MCF 10A (cell line): Measurements from ENCODE around the gene TOMM7. TPM values are rescaled to one million over a fixed set of nuclear protein-coding genes. Genes with fewer than 3 reads are reported as not detected.
A peak's percentile ranks its signal among the peaks of the same experiment; 100 is the strongest.
"Not testable (repeated sequence)": the region's sequence is repeated elsewhere in the genome, so short reads cannot be mapped to it uniquely, and the experiment has no call there.

Source experiments
- BruUV-seq: library from RNA; stranded (reverse); fragments of 400-500 nt; replicated peaks from 2 replicates; lab custom pipeline; 2021; lab: Mats Ljungman, UMichigan
- CTCF ChIA-PET: fragments of 300-600 bp; sonication (Branson Sonifier 250); formaldehyde crosslinking; extraction: SDS; loops from one replicate; lab custom pipeline; 2021; ENCODE audit warnings: antibody characterized with exemption, inconsistent platforms; lab: Yijun Ruan, JAX
- POLR2A ChIA-PET: fragments of 300-600, 350-650 bp; sonication (Branson Sonifier 250); formaldehyde crosslinking; extraction: SDS; loops from one replicate; lab custom pipeline; 2020; ENCODE audit warnings: antibody characterized with exemption, inconsistent platforms; lab: Yijun Ruan, JAX
- DNase-seq: peaks from one replicate; pipeline ENCODE4 v3.0.0-alpha.2; 2018; ENCODE audit not compliant: unreplicated experiment
- H3K27ac Mint-ChIP-seq: one replicate; pipeline ENCODE4 v1.8.0; 2022; ENCODE audit warnings: mild to moderate bottlenecking, low read depth, mixed read lengths; ENCODE audit not compliant: unreplicated experiment
- H3K27me3 Mint-ChIP-seq: one replicate; pipeline ENCODE4 v1.8.0; 2022; ENCODE audit warnings: mixed read lengths; ENCODE audit not compliant: insufficient read depth, unreplicated experiment
- H3K36me3 Mint-ChIP-seq: one replicate; pipeline ENCODE4 v1.8.0; 2022; ENCODE audit warnings: mild to moderate bottlenecking, moderate library complexity, mixed read lengths; ENCODE audit not compliant: insufficient read depth, unreplicated experiment
- H3K4me1 Mint-ChIP-seq: one replicate; pipeline ENCODE4 v1.8.0; 2022; ENCODE audit warnings: mixed read lengths; ENCODE audit not compliant: insufficient read depth, unreplicated experiment
- H3K4me3 Mint-ChIP-seq: one replicate; pipeline ENCODE4 v1.8.0; 2022; ENCODE audit warnings: mild to moderate bottlenecking, moderate library complexity, mixed read lengths; ENCODE audit not compliant: unreplicated experiment
- H3K9me3 Mint-ChIP-seq: one replicate; pipeline ENCODE4 v1.8.0; 2022; ENCODE audit warnings: mixed read lengths; ENCODE audit not compliant: unreplicated experiment
- intact Hi-C: fragments of 100-400 bp; cut with micrococcal nuclease; formaldehyde crosslinking; loops from 2 replicates; pipeline ENCODE4 v1.14.1; 2022
- total RNA-seq: library from RNA; stranded (reverse); gene quantifications from 2 replicates; pipeline ENCODE4 v1.2.3, GENCODE V29; 2022
- TF ChIP-seq, protein P1 (sequence below): fragments of 200-600 bp; IDR thresholded peaks from one replicate; pipeline ENCODE4 v1.8.0; 2022; ENCODE audit warnings: antibody characterized with exemption, mild to moderate bottlenecking; ENCODE audit not compliant: unreplicated experiment

TOMM7 gene
- total RNA-seq, 1 experiment from 2014 or later = 376 TPM

DNA sequence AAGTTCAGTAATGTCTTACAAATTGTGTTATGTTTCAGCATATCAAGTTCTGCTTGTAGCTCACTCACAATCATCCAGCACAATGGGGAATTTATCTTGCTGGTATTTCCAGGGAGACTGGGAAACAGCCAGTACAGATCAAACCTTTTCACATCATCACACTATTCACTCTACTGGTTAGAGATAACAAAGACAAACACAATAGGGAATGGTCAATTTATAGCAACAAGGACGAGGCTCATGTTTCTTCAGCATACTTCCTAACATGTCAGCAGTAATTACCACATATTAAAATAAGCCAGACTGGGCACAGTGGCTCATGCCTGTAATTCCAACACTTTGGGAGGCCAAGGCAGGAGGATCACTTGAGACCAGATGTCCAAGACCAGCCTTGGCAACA lies 38.3 kb downstream of the TOMM7 start:
- no peak for DNase-seq
- H3K27ac Mint-ChIP-seq = no peak overlapping the region
- peaks cover 9% of the 10 kb centered on the region for H3K4me1 Mint-ChIP-seq
- TF ChIP-seq, protein P1, sequence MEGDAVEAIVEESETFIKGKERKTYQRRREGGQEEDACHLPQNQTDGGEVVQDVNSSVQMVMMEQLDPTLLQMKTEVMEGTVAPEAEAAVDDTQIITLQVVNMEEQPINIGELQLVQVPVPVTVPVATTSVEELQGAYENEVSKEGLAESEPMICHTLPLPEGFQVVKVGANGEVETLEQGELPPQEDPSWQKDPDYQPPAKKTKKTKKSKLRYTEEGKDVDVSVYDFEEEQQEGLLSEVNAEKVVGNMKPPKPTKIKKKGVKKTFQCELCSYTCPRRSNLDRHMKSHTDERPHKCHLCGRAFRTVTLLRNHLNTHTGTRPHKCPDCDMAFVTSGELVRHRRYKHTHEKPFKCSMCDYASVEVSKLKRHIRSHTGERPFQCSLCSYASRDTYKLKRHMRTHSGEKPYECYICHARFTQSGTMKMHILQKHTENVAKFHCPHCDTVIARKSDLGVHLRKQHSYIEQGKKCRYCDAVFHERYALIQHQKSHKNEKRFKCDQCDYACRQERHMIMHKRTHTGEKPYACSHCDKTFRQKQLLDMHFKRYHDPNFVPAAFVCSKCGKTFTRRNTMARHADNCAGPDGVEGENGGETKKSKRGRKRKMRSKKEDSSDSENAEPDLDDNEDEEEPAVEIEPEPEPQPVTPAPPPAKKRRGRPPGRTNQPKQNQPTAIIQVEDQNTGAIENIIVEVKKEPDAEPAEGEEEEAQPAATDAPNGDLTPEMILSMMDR = no peak
- intact Hi-C loops = loop anchor here (5.0 kb wide), 1 partner anchor 57 kb away; the partner anchor contains the start of gene IL6
- H3K27me3 Mint-ChIP-seq = no peaks in the 10 kb centered on the region
- ChIA-PET POLR2A (no interaction called here), CTCF (interaction anchor here (0.8 to 1.6 kb wide), 4 partner anchors 8 to 682 kb away, joined by 3 to 5 read pairs (median 5); no protein-coding TSS in a partner anchor)
- no peaks in the 10 kb centered on the region for H3K36me3 Mint-ChIP-seq
- H3K9me3 Mint-ChIP-seq = no peaks in the 10 kb centered on the region
- BruUV-seq = no TSS peak
- H3K4me3 Mint-ChIP-seq = no peak overlapping the region

DNA sequence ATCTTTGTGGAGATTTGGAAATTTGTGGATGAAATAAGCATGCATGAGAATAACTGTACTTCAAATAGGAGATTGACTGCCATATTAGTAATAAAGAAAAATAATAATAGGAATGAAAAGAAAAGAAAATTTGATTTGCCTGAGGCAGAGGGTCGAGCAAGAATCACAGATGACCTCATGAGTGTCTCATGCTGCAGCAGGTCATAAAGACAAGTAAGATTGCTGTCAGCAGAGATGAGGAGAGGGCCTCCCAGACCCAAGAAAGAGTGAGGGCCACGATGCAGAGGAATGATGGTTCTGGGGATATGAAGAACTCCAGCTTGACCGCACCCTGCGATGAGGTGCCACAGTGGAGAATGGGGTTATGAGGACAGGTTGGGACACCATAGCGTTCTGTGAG lies 39.2 kb downstream of the TOMM7 start:
- Mint-ChIP-seq H3K27ac (no peak overlapping the region), H3K4me1 (peaks cover 9% of the 10 kb centered on the region), H3K9me3 (no peaks in the 10 kb centered on the region), H3K27me3 (no peaks in the 10 kb centered on the region), H3K4me3 (no peak overlapping the region), H3K36me3 (no peaks in the 10 kb centered on the region)
- BruUV-seq = no TSS peak
- ChIA-PET POLR2A (no interaction called here), CTCF (interaction anchor here (0.6 to 2.4 kb wide), 10 partner anchors 9 to 440 kb away, joined by 3 to 16 read pairs (median 4); partner anchors contain the start of gene IL6)
- TF ChIP-seq, protein P1 = no peak
- DNase-seq = no peak
- intact Hi-C loops = loop anchor here (5.0 kb wide), 1 partner anchor 56 kb away; the partner anchor contains the start of gene IL6

DNA sequence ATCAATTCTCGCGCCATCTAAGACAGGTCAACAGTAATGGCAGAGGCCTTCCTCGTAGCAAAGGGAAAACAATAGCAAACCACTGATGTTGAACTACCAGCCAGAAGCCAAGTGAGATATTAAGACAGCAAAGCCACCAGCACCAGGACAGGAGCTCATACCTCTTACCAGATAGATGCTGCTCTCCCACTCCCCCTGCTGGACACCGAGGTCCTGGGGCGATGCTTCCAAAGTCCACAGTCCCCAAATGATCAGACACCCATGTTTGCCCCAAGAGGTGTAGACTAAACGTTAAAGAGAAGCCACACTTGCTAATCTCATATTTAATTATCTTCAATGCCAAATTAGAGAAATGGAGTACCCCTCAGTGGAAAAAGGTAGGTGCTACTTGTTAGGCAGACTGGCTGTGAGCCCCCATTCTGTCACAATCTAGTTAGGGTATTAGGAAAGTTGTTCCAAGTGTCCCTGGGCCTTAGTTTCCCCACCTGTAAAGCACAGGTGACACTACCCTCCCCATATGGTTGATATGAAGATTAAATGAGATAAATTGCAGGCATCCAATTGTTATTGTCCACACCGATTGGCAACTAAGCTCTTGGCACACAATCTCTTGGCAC lies 39.9 kb downstream of the TOMM7 start:
- Mint-ChIP-seq H3K9me3 (no peaks in the 10 kb centered on the region), H3K27me3 (no peaks in the 10 kb centered on the region), H3K36me3 (no peaks in the 10 kb centered on the region), H3K4me1 (peaks cover 9% of the 10 kb centered on the region), H3K4me3 (no peak overlapping the region), H3K27ac (no peak overlapping the region)
- intact Hi-C loops = loop anchor here (1.0 to 5.0 kb wide), 2 partner anchors 55 to 222 kb away; partner anchors contain the start of gene IL6
- ChIA-PET POLR2A (no interaction called here), CTCF (interaction anchor here (0.6 to 2.4 kb wide), 16 partner anchors 8 to 272 kb away, joined by 3 to 16 read pairs (median 4); partner anchors contain the start of gene IL6)
- TF ChIP-seq, protein P1 = peak; percentile 85
- DNase-seq = peak; percentile 71
- no TSS peak for BruUV-seq

DNA sequence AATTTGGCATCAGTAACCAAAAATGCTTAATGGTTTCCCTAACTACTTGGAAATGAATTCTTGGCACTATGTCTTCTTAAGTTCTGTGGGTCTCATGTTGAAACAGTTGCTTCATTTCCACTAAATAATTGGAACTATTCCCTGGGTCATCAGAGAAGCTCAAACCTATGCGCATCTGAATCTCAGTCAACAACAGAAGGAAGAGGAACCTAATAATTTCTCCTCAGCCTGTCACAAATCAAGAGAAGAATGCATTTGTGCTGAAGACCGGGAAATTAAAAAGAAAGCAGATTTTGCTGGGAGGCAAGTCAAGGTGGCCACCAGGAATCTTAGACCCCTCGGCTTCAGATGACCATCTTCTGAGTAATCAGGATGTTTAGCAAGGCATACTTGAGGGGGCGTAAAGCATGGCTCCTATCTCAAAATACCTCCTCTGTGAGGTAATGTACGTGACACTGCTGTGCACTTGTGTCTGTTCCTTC lies 41.4 kb downstream of the TOMM7 start:
- Mint-ChIP-seq H3K4me3 (no peak overlapping the region), H3K4me1 (peaks cover 9% of the 10 kb centered on the region), H3K36me3 (no peaks in the 10 kb centered on the region), H3K27me3 (no peaks in the 10 kb centered on the region), H3K9me3 (no peaks in the 10 kb centered on the region), H3K27ac (no peak overlapping the region)
- DNase-seq = peak; percentile 35
- TF ChIP-seq, protein P1 = no peak
- BruUV-seq = no TSS peak
- intact Hi-C loops = loop anchor here (5.0 kb wide), 1 partner anchor 54 kb away; the partner anchor contains the start of gene IL6
- POLR2A ChIA-PET = interaction anchor here (0.7 kb wide), 1 partner anchor 277 kb away, joined by 3 read pairs; no protein-coding TSS in a partner anchor
- CTCF ChIA-PET = interaction anchor here (0.7 to 2.4 kb wide), 12 partner anchors 17 to 719 kb away, joined by 3 to 16 read pairs (median 4); no protein-coding TSS in a partner anchor

DNA sequence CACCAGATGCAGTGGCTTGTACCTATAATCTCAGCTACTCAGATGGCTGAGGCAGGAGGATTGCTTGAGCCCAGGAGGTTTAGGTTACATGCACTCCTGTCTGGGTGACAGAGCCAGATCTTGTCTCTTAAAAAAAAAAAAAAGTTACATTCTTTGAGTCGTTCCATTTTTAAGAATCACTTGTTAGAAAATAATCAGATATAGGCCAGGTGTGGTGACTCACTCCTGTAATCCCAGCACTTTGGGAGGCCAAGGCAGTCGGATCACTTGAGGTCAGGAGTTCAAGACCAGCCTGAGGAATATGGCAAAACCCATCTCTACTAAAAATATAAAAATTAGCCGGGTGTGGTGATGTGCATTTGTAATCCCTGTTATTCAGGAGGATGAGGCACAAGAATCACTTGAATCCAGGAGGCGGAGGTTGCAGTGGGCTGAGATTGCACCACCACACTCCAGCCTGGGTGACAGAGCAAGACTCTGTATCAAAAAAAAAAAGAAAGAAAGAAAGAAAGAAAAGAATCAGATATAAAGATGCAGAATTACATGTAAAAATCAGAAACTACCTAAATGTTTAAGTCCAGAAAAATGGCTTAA lies 42.8 kb downstream of the TOMM7 start:
- not testable (repeated sequence) for H3K27ac Mint-ChIP-seq, H3K9me3 Mint-ChIP-seq, DNase-seq, H3K4me1 Mint-ChIP-seq, H3K36me3 Mint-ChIP-seq, H3K27me3 Mint-ChIP-seq, H3K4me3 Mint-ChIP-seq, BruUV-seq
- ChIA-PET CTCF (interaction anchor here (0.9 kb wide), 1 partner anchor 276 kb away, joined by 4 read pairs; no protein-coding TSS in a partner anchor), POLR2A (interaction anchor here (1.6 kb wide), 1 partner anchor 43 kb away, joined by 5 read pairs; the partner anchor contains the start of gene TOMM7)
- intact Hi-C loops = loop anchor here (5.0 kb wide), 1 partner anchor 53 kb away; the partner anchor contains the start of gene IL6
